SK-N-MC (cell line): ENCODE results near the gene NAGPA.

Source experiments
- DNase-seq: peaks from one replicate; pipeline ENCODE4 v3.0.0-alpha.2; 2011; ENCODE audit warnings: low read depth, low spot score
- H3K27ac ChIP-seq: fragments of 200-600 bp; sonication (generic); 2 replicates; pipeline ENCODE4 v1.5.1; 2016; ENCODE audit warnings: mixed run types
- H3K36me3 ChIP-seq: fragments of 200-600 bp; sonication (generic); 2 replicates; pipeline ENCODE4 v1.6.1; 2017; ENCODE audit warnings: antibody characterized with exemption, low read length, mixed read lengths; ENCODE audit not compliant: insufficient read depth
- H3K4me3 ChIP-seq: fragments of 200-600 bp; sonication (generic); 2 replicates; pipeline ENCODE4 v1.5.1; 2016
- H3K9ac ChIP-seq: fragments of 200-600 bp; sonication (generic); 2 replicates; pipeline ENCODE4 v1.8.0; 2017; ENCODE audit warnings: mixed run types, mixed read lengths; ENCODE audit not compliant: insufficient read length
- H3K9me3 ChIP-seq: fragments of 200-600 bp; sonication (generic); 2 replicates; pipeline ENCODE4 v1.6.1; 2017; ENCODE audit warnings: low read depth, mild to moderate bottlenecking, antibody characterized with exemption, low read length, moderate library complexity, mixed read lengths
- EZH2 ChIP-seq: fragments of 200-600 bp; sonication (generic); IDR thresholded peaks from one replicate; pipeline ENCODE4 v1.6.1; 2017; ENCODE audit warnings: antibody characterized with exemption
- FOXP2 ChIP-seq: optimal IDR thresholded peaks from 2 replicates; pipeline ENCODE3; 2011; ENCODE audit warnings: mild to moderate bottlenecking, moderate library complexity; ENCODE audit not compliant: insufficient read depth; ENCODE audit errors: extremely low read length, control extremely low read depth
- POLR2AphosphoS5 ChIP-seq: IDR thresholded peaks from 2 replicates; pipeline ENCODE4 v1.6.1; 2012; ENCODE audit warnings: mild to moderate bottlenecking, low read depth, low read length, borderline replicate concordance

Gene NAGPA

DNA sequence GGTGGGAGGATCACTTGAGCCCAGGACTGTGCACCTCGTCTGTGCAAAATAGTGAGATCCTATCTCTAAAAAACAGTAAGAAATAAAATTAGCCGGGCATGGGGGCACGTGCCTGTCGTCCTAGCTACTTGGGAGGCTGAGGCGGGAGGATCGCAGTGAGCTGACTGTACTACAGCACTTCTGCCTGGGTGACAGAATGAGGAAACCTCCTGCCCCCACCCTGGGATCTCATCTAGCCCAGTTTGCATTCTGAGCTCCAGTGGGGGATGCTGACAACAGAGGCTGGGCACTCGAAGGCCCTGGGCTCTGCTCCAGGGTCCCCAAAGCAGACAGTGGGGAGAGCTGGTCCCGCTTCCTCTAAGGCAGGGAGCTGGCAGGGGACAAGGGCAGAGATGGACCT is 7.1 kb downstream of the NAGPA start:
- Histone ChIP-seq H3K36me3 (no peaks in the 10 kb centered on the region), H3K4me3 (no peak overlapping the region), H3K27ac (no peak overlapping the region), H3K9ac (no peak overlapping the region), H3K9me3 (no peaks in the 10 kb centered on the region)
- TF ChIP-seq EZH2 (no peak), FOXP2 (no peak), POLR2AphosphoS5 (no peak)
- no peak for DNase-seq

GRCh38 chr16:5025171-5025632 is 8.5 kb downstream of the NAGPA start:
- no peak overlapping the region for H3K9ac ChIP-seq
- no peak for TF ChIP-seq POLR2AphosphoS5
- no peak for TF ChIP-seq EZH2
- no peak for TF ChIP-seq FOXP2
- no peak for DNase-seq
- H3K36me3 ChIP-seq = no peaks in the 10 kb centered on the region
- no peak overlapping the region for H3K4me3 ChIP-seq
- H3K27ac ChIP-seq = no peak overlapping the region
- no peaks in the 10 kb centered on the region for H3K9me3 ChIP-seq

GRCh38 chr16:5024632-5025031 is 9.1 kb downstream of the NAGPA start:
- Histone ChIP-seq H3K36me3 (no peaks in the 10 kb centered on the region), H3K4me3 (no peak overlapping the region), H3K27ac (no peak overlapping the region), H3K9ac (no peak overlapping the region), H3K9me3 (no peaks in the 10 kb centered on the region)
- DNase-seq = no peak
- TF ChIP-seq FOXP2 (no peak), EZH2 (no peak), POLR2AphosphoS5 (no peak)

GRCh38 chr16:5022521-5022920 is 11.2 kb downstream of the NAGPA start:
- no peak overlapping the region for H3K4me3 ChIP-seq
- H3K27ac ChIP-seq = no peak overlapping the region
- no peak overlapping the region for H3K9ac ChIP-seq
- no peaks in the 10 kb centered on the region for H3K9me3 ChIP-seq
- no peaks in the 10 kb centered on the region for H3K36me3 ChIP-seq
- no peak for DNase-seq
- TF ChIP-seq EZH2 (no peak), POLR2AphosphoS5 (no peak), FOXP2 (no peak)

DNA sequence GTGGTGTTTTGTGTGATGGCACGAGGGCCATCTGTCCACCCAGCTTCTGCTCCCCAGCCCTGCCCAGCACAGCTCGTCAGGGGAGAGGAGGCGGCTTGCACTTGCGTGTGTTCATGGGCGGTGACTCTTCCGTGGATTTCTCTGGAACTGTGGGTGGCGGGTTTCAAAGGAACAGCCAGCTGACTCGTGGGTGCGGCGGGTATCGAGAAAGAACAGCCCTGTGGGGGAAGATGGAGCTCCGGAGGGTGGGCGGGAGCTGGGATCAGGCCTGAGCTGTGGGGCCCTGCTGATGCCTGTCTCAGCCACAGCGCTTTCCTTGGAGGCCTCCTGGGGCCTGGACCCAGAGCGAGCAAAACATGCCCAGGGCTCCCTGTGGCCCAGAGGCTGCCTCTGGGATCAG is 13.2 kb downstream of the NAGPA start:
- TF ChIP-seq POLR2AphosphoS5 = no peak
- Histone ChIP-seq H3K9ac (no peak overlapping the region), H3K9me3 (no peaks in the 10 kb centered on the region), H3K36me3 (no peaks in the 10 kb centered on the region), H3K27ac (no peak overlapping the region), H3K4me3 (no peak overlapping the region)
- no peak for DNase-seq

DNA sequence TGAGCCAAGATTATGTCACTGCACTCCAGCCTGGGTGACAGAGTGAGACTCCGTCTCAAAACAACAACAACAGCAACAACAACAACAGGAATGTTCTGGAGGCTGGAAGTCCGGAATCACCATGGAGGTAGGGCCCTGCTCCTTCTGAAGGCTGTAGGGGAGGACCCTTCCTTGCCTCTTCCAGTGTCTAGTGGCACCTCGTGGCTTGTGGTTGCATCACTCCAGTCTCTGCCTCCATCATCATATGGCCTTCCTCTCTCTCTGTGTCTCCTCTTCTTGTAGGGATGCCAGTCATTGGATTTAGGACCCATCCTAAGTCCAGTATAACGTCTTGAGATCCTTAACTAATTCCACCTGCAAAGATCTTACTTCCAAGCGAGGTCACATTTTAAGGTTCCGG is 14.0 kb downstream of the NAGPA start:
- H3K36me3 ChIP-seq = no peaks in the 10 kb centered on the region
- no peaks in the 10 kb centered on the region for H3K9me3 ChIP-seq
- no peak overlapping the region for H3K27ac ChIP-seq
- no peak overlapping the region for H3K4me3 ChIP-seq
- H3K9ac ChIP-seq = no peak overlapping the region
- TF ChIP-seq FOXP2 (no peak), EZH2 (no peak), POLR2AphosphoS5 (no peak)
- DNase-seq = no peak

- Histone ChIP-seq H3K36me3 (no peaks in the 10 kb centered on the region), H3K9me3 (no peaks in the 10 kb centered on the region), H3K27ac (no peak overlapping the region), H3K9ac (no peak overlapping the region), H3K4me3 (no peak overlapping the region)
- no peak for TF ChIP-seq POLR2AphosphoS5
- no peak for TF ChIP-seq EZH2
- TF ChIP-seq FOXP2 = no peak
- DNase-seq = no peak
Measured at GRCh38 chr16:5018793-5019192, 14.9 kb downstream of the NAGPA start.

GRCh38 chr16:5017678-5017969 is 16.1 kb downstream of the NAGPA start:
- Histone ChIP-seq H3K27ac (no peak overlapping the region), H3K4me3 (no peak overlapping the region), H3K36me3 (no peaks in the 10 kb centered on the region), H3K9ac (no peak overlapping the region), H3K9me3 (no peaks in the 10 kb centered on the region)
- TF ChIP-seq EZH2 (no peak), POLR2AphosphoS5 (no peak), FOXP2 (no peak)
- no peak for DNase-seq

DNA sequence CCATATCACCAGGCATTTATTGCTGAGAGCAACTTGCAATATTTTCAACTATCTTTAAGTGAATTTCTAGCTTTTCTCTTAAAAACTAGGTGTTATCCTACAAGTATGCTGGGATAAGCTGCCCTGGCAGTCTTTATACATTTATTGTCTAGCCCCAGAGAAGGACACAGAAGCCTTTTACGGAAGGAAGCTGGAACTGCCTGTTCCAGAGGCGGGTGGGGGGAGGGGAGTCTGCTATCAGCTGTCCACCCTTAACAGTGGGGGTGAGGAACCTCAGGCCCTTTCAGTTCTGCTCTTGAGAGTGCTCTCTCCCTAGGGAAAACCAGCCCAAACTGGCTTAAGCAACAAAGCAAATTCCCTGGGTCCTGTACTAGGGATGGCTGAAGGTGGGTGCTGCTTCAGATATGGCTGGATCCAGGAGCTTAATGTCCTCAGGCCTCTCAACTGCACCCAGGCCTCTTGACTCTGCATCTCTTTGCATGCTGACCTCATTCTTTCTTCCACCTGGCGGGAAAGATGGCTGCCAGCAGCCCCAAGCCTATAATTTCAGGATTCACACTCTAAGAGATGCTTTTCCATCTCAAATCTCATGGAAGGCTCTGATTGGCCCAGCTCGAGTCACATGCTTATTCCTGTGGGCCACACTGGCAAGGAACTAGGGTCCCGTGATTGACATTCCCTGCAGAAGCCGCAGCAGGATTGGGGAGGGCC is 16.6 kb downstream of the NAGPA start:
- TF ChIP-seq EZH2 (no peak), POLR2AphosphoS5 (no peak), FOXP2 (no peak)
- Histone ChIP-seq H3K4me3 (no peak overlapping the region), H3K9ac (no peak overlapping the region), H3K27ac (no peak overlapping the region), H3K9me3 (no peaks in the 10 kb centered on the region), H3K36me3 (no peaks in the 10 kb centered on the region)
- no peak for DNase-seq
